ENCODE data around the gene MAP3K5.

- TF ChIP-seq, protein P1, sequence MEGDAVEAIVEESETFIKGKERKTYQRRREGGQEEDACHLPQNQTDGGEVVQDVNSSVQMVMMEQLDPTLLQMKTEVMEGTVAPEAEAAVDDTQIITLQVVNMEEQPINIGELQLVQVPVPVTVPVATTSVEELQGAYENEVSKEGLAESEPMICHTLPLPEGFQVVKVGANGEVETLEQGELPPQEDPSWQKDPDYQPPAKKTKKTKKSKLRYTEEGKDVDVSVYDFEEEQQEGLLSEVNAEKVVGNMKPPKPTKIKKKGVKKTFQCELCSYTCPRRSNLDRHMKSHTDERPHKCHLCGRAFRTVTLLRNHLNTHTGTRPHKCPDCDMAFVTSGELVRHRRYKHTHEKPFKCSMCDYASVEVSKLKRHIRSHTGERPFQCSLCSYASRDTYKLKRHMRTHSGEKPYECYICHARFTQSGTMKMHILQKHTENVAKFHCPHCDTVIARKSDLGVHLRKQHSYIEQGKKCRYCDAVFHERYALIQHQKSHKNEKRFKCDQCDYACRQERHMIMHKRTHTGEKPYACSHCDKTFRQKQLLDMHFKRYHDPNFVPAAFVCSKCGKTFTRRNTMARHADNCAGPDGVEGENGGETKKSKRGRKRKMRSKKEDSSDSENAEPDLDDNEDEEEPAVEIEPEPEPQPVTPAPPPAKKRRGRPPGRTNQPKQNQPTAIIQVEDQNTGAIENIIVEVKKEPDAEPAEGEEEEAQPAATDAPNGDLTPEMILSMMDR (IDR thresholded peaks at IDR 0.05; ENCODE audit: low read length): no peak
- no peak for TF ChIP-seq EZH2 (IDR thresholded peaks at IDR 0.05; ENCODE audit: borderline replicate concordance, low read length)
Measured at GRCh38 chr6:136790411-136791295, 1.6 kb downstream of the MAP3K5 start.

All from OCI-LY1 (cell line).